ENCODE results near the gene FAM43A.

The FAM43A gene

GRCh38 chr3:194673761-194674160 lies 11.9 kb upstream of the FAM43A start:
- TF ChIP-seq CTCF (IDR thresholded peaks at IDR 0.05; ENCODE audit: borderline replicate concordance, control extremely low read depth, extremely low read depth, insufficient read depth, missing control alignments), result no peak
- DNase-seq (ENCODE audit: low spot score), result no peak
- in situ Hi-C loops (cut with MboI; ENCODE audit: low sequenced_read_pairs, unreplicated experiment), result no loop called here

GRCh38 chr3:194675081-194675640 lies 10.5 kb upstream of the FAM43A start:
- DNase-seq (ENCODE audit: low spot score), result no peak
- in situ Hi-C loops (cut with MboI; ENCODE audit: low sequenced_read_pairs, unreplicated experiment), result loop anchor here (25.0 kb wide), 1 partner anchor 862 kb away; the partner anchor contains the start of gene PPP1R2
- no peak for TF ChIP-seq CTCF (IDR thresholded peaks at IDR 0.05; ENCODE audit: borderline replicate concordance, control extremely low read depth, extremely low read depth, insufficient read depth, missing control alignments)

GRCh38 chr3:194675680-194676079 lies 10.0 kb upstream of the FAM43A start:
- in situ Hi-C loops (cut with MboI; ENCODE audit: low sequenced_read_pairs, unreplicated experiment), result loop anchor here (25.0 kb wide), 1 partner anchor 862 kb away; the partner anchor contains the start of gene PPP1R2
- TF ChIP-seq CTCF (IDR thresholded peaks at IDR 0.05; ENCODE audit: borderline replicate concordance, control extremely low read depth, extremely low read depth, insufficient read depth, missing control alignments), result no peak
- no peak for DNase-seq (ENCODE audit: low spot score)

- no peak for DNase-seq (ENCODE audit: low spot score)
- no peak for TF ChIP-seq CTCF (IDR thresholded peaks at IDR 0.05; ENCODE audit: borderline replicate concordance, control extremely low read depth, extremely low read depth, insufficient read depth, missing control alignments)
- in situ Hi-C loops (cut with MboI; ENCODE audit: low sequenced_read_pairs, unreplicated experiment), result loop anchor here (25.0 kb wide), 1 partner anchor 861 kb away; the partner anchor contains the start of gene PPP1R2
These were observed 9.2 kb upstream of the FAM43A start for GRCh38 chr3:194676471-194676870.

GRCh38 chr3:194680888-194681615 lies 4.6 kb upstream of the FAM43A start:
- no peak for DNase-seq (ENCODE audit: low spot score)
- in situ Hi-C loops (cut with MboI; ENCODE audit: low sequenced_read_pairs, unreplicated experiment), result loop anchor here (10.0 to 25.0 kb wide), 3 partner anchors 424 to 856 kb away; partner anchors contain the start of gene PPP1R2
- TF ChIP-seq CTCF (IDR thresholded peaks at IDR 0.05; ENCODE audit: borderline replicate concordance, control extremely low read depth, extremely low read depth, insufficient read depth, missing control alignments), result no peak

- in situ Hi-C loops (cut with MboI; ENCODE audit: low sequenced_read_pairs, unreplicated experiment), result loop anchor here (10.0 to 25.0 kb wide), 3 partner anchors 423 to 855 kb away; partner anchors contain the start of gene PPP1R2
- TF ChIP-seq CTCF (IDR thresholded peaks at IDR 0.05; ENCODE audit: borderline replicate concordance, control extremely low read depth, extremely low read depth, insufficient read depth, missing control alignments), result no peak
These were observed 3.4 kb upstream of the FAM43A start for GRCh38 chr3:194682189-194682693.

More at GRCh38 chr3:194682189-194682693, 3.4 kb upstream of the FAM43A start:
- DNase-seq (ENCODE audit: low spot score), result no peak
